Medulla oblongata (tissue), 1 donor: ENCODE data around the gene GFER.
"Not testable (repeated sequence)": the region's sequence is repeated elsewhere in the genome, so short reads cannot be mapped to it uniquely, and the experiment has no call there.

Source experiments
- DNase-seq: peaks from one replicate; pipeline ENCODE4 v3.0.0-alpha.2; 2015; ENCODE audit errors: extremely low spot score

Gene GFER

DNA sequence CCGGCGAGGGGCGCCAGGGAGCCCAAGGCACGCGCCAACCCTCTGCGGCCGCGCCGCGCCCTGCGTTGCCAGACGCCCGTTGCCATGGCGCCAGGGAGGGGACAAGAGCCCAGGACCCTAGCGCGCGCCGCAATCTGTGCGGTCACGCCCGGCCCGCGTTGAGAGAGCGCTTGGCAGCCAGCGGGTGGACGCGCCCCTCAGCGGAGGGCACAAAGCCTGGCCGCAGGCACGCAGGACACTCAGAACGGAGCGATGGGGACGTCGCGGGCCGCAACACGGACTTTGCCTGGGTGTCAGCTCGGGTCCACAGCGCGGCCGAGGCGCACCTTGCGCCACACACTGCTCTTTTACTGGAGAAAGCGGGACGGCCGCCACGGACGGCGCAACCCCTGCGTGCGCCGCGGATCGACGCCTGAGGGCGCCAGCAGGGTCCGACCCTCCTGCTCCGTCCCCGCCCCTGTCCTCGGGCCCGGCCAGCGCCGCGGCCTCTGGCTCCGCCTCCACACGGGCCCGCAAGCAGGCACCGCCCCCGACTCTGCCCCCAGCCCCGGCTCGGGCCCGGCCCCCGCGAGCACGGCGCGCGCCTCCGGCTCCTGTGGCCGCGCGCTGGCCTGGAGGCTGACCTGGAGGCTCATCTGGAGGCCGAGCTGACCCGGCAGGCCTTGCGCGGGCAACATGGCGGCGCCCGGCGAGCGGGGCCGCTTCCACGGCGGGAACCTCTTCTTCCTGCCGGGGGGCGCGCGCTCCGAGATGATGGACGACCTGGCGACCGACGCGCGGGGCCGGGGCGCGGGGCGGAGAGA is at the start of gene GFER:
Gene GFER (plus strand): TSS at position 650 of the 803 bp plus-strand sequence. CDS start 26 bp downstream, at position 676.
- DNase-seq: peak; percentile 92

DNA sequence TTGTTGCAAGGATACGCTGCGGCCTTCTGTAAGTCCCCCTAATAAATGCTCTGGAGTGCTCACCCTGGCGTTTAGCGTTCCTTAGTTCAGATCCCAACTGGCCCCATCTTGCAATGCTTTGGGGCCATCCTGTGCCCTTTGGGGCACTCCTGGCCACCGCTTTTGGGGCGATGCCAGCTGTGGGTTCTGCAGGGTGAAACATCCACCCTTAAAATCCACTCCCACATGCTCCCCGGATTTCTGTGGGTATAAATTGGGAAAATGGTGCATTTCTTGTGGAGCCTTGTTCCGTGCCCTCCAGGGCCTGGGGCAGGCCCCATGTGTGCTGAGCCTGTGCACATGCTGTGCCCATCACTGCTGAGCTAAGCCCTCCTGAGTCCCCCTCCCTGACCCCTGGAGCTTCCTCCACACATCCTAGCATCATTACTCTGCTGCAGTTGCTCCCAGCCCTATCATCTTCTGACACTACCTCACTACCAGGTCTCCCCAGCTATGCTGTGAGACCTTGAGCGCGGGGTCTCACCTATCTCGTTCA is 47.0 kb upstream of the GFER start:
- DNase-seq: no peak

DNA sequence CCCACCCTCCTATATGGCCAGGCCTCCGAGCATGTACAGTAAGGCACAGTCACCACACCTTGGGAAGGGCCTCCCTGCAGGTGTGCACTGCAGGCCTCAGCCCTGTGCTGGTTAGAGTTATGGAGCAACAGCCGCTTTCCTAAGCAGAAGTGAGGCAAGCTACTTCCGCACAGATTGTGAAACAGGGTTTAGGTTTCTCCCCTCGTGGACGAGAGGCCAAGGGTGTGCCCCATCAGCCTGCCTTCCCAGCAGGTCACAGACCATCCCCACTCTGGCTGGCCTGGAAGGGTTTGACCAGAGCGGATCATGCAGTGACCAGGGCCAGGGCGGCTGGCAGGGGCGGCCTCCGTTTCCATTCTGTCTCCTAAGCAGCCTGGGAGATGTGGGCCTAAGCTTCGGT is 45.7 kb upstream of the GFER start:
- DNase-seq: peak; percentile 19

DNA sequence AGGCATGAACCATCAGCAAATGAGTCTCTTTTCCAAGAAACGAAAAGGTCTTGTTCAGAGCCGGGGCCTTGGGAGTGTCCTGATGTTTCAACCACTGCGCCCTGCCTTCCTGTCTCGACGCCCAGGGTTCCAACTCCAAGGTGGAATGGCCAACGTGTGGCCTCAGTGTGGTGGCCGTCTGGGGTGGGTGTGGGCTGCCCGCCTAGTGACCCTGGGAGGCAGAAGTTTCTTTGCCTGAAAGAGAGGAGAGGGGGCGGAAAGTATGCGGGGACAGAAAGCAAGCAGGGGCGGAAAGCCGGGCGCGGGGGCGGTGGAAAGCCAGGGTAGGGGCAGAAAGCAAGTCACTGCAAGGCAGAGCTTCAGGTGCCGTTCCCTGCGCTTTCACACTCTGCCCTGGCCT is 45.1 kb upstream of the GFER start:
- DNase-seq: no peak

DNA sequence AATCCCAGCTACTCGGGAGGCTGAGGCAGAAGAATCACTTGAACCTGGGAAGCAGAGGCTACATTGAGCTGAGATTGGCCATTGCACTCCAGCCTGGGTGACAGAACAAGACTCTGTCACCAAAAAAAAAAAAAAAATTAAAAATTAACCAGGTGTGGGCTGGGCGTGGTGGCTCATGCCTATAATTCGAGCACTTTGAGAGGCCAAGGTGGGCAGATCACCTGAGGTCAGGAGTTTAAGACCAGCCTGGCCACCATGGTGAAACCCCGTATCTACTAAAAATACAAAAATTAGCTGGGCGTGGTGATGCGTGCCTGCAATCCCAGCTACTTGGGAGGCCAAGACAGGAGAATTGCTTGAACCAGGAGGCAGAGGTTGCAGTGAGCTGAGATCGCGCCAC is 44.2 kb upstream of the GFER start:
- not testable (repeated sequence) for DNase-seq

DNA sequence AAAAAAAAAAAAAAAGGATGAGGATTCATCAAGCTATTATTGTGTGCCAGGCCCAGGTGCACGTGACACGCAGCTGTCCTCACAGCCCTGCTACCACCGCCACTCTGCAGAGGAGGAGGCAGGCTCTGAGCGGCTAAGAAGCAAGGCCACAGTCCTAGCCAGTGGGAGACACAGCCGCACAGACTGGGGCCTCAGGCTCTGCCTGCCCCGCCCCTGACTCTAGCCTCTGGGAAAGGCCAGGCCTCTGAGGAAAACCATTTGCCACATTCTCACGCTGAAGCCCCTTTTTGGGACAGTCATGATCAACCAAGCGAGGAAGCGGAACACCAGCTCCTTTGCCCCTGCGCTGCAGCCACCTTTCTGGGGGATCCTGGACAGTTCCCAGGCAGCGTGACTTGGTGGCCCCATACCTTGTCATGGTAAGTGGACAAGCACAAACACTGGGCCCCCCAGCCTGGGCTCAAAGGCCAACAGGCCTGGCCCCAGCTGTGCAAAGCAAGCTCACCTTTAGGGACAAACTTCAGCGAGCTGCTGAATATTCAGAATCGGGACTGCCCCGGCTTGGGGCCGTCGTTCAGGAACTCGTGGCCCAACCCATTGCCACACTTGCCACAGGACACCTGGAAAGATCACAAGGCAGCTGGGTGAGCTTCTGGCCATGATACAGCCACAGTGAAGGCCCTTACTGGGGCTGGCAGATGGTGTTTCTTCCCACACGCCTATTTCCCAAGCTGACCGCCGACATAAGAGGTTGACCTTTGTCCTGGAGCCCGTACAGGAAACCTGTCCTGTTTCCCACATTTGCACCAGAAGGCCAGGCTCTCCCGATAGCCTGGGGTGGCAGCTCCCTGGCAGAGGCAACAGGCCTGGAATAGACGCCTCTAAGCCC is 43.5 kb upstream of the GFER start:
- no peak for DNase-seq

DNA sequence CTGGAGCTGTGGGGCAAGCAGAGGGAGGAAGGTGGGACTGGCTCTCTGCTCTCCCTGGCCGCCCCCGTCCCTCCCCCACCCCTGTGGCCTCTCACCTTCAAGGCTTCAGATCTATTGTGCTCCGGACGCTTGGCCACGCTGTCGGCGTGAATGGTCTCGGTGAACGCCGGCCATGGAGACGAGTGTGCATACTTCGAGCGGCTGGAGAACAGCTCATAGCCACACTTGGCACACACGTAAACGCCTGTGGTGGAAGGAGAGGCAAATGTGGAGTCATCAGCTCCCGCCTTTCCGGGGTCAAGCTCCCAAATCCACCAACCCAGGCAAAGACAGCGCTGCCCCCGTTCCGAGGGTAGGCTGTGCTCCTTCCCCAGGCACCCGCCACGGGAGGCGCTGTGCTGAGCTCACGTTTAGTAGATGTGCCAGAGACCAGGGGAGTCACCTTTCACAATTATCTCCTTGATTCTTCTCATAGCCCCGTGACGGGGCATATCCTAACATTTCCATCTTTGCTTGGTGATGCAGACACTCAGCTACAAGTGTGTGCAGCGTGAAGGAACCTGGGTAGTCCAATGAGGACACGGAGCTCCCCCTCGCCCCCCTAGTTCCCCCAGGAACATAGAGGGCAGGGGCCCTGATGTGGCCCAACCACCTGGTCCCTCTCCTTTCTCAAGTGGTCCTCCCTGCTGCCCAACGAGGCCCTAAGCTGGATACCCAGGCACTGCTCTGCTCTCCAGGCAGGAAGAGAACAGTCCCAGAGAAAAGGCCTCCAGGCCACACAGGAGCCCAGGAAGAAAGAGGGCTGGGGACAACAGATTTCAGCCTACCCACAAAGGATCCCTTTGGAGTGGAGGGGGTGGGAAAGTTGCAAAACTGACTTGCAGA is 42.6 kb upstream of the GFER start:
- DNase-seq: no peak

DNA sequence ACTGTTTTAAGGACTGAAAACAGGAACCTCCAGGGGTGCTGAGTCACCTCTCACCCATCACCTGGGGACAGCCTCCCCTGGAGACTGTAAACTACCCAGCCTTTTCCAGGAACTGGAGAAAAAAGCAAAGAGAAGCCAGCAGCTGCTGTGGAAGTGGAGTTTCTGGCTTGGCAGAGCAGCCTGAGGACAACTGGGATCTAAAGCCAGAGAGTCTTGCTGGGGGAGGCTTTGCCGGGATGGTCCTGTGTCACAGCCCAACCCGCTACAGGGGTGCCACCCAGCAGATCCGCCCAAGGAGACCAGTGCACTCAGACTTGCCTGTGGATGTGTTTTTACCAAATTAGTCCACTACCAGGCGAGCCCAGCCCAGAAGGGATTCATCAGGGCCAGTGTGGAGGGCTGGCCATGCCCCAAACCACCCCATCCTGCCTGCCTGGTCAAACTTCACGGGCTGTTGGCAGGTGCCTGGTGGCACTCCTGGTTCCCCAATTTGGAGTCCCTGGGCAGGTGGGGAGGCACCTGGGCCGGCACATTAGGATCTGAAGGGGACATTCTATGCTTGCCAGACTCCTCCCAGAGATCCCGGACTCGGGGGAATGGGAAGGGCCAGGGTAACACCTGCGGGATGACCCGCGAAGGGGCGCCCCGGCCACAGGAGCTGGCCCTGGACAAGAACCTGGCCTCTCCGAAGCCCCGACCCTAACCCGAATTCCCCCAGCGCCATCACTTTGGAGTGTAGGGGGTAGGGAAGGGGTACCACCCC is 41.8 kb upstream of the GFER start:
- DNase-seq: no peak

DNA sequence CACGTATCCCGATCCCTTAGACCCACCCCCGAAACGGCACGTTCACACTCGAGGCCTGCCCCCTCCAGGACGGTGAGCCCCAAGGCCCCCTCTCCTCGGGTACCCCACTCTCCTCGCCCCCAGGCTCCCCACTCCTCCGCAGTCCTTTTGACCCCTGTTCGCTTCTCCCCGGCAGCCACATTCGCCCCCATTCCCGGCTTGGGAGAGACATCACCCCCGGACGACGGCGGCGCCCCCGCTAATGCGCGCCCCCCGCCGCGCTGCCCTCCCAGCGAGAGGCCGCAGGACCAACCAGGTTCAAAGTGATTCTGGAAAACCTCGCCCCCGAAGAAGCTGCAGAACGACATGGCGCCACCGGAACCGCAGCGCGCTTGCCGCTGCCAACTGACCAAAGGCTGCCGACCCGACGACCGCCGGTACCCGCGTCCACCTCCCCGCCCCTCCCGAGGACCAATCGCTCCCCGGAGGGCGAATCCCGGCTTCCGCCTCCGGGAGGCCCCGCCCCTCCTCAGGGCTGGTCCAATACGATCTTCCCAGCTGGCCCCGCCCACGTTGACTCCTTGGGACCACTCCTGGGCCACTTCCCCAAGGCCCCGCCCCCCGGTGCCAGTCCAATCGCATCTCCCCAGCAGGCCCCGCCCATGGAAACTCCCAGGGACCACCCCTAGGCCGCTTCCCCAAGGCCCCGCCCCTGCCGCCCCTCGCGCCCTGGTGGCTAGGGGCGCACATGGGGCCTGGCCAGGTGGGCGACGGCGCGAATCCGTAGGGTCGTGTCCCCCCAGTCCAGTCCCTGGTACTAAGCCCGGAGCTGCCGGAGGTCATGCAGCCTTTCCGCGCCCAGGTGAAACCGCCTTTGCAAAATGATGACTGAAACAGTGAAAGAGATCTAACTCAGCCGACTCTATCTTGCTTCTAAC is 40.9 kb upstream of the GFER start, which contains the start of gene MSRB1:
Gene MSRB1 (minus strand): TSS at position 390 of the 917 bp plus-strand sequence. CDS start 43 bp downstream, at position 347.
- DNase-seq: peak; percentile 100

DNA sequence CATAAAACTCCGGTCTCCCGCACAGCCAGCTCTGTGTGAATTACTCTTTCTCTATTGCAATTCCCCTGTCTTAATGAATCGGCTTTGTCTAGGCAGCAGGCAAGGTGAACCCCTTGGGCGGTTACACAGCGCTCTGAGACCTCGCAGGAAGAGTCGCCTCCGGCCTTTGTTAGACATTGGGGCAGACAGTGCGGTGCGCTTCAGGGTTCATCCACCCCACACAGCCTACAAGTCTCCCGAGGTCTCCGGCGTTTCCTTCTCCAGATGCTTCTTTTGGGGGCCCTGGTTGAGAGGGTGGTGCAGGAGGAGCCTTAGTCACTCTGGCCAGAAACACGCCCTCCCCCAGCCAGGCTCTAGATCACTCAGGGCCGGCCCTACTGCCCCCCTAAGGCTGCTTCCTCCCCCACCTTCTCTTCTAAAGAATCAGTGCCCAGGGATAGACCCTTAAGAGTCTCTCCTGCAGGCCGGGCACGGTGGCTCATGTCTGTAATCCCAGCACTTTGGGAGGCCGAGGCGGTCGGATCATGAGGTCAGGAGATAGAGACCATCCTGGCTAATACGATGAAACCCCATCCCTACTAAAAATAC is 39.3 kb upstream of the GFER start:
- DNase-seq: no peak

DNA sequence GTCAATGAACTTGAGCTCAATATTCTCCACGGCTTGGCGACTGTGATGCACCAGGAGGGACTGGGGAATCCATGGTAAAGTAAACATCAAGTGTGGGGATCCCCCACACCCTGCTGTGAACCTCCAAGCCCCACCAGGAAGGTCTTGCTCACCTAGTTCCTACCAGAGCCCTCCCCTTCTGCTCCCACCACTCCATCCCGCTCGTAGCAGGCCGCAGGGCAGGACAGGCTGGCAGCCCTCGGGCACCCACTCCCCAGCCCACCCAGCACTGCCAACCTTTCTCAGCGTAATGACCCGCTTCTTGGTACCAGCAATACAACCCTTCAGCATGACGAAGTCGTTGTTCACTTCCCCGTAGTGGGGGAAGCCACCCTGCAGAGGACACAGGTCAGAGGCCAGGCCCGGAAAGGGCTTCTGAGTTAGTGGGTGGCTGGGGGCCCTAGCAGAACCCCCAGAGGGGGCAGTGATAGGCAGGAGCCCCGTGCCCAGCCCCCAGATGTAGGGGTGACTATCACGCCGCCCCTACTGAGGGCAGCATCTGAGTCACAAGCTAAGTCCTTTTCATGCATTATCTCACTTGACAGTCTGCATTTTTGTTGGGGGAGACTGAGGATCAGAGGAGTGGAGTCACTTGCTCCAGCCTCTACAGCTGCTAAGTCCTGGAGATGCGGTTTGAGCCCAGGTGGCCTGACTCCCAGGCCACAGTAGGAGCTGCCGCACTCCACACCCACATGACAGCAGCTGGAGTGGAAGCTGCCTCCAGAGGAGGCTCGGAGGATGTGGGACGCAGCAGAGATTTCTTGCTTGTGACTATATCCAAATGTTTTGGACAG is 38.2 kb upstream of the GFER start:
- DNase-seq: no peak

DNA sequence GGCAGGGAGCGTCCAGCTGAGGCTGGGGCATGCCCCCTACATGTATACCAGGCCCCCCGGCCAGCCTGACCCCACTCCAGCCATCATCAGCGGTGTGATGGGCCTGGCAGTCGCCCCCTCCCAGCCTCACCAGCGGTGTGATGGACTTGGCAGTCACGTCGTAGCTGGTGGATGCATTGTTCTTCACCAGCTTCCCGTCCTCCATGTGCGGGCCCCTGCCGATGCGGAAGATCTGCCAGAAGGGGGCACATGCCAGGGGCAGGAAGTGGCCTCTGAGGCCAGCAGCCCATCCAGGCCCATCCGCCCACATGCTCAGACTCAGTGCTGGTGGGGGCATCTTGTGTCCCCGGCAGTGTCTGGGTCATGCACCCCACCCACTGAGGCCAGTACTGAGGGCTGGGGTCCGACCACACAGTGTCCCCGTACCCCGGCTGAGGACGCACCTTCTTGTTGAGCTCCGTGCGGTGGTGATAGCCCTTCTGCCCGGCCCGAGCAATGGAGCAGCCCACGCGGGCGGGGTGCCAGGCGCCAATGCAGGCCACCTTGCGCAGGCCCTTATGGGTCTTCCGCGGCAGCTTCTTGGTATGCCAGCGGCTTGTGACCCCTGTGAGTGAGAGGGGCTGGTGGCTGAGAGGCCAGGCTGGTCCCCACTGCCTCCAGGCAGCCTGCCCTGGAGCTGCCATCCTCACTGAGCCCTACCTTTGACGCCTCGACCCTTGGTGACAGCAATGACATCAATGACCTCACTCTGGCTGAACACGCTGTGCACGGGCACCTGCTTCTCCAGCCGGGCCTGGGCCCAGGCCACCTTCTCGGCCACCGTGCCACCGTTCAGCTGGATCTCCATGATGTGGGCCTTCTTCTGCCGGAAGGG is 37.3 kb upstream of the GFER start:
- no peak for DNase-seq

DNA sequence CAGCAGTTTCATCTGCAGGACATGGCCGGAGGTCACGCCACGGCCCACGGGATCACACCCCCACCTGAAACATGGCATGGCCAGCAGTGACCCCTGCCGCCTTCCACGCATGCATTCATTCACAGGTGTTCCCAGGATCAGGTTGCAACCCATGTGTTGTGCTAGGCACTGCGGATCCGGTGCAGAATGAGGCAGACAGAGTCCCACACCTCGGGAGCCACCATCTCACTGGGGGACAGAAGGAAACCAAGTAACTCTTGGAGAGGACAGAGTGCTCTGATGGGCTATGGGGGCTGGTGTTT is 36.7 kb upstream of the GFER start:
- DNase-seq: no peak

DNA sequence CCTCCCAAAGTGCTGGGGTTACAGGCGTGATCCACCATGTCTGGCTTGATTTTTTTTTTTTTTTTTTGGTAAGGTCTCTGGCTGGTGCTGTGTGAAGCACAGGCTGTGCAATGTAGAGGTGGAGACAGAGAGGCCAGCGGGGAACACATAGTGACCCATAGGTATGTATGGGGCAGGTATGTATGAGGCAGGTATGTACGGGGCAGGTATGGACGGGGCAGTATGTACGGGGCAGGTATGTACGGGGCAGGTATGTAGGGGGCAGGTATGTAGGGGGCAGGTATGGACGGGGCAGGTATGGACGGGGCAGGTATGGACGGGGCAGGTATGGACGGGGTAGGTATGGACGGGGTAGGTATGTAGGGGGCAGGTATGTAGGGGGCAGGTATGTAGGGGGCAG is 34.5 kb upstream of the GFER start:
- no peak for DNase-seq

DNA sequence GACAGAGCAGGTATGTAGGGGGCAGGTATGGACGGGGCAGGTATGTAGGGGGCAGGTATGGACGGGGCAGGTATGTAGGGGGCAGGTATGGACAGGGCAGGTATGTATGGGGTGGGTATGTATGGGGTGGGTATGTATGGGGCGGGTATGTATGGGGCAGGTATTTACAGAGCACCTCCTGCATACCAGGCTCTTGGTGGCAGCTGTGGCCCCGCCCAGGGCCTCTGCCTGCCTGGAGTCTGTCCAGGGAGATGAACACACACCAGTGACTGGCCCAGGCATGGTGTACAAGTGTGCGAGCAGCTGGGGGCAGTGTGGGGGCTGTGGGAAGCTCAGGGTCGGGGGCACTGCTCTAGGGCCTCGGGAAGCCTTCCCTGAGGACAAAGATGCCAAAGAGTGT is 33.9 kb upstream of the GFER start:
- no peak for DNase-seq

DNA sequence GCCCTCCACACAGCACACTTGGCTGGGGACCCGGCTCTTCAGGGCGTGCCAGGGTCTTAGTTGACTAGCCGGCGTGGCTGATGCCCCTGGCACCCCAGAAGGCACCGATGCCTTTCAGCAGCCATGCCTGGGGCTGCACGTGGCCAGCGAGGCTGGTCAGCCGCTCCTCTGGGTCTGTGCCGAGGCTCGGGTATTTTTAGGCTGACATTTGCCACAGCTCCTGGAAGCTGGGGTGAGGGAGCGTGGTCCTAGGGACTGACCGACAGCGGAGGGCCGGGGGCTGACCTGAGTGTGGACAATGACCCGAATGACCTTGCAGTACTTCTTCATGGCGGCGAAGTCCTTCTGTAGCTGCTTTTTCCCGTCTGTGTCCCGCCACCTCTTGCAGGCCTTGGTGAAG is 33.4 kb upstream of the GFER start:
- DNase-seq: no peak

DNA sequence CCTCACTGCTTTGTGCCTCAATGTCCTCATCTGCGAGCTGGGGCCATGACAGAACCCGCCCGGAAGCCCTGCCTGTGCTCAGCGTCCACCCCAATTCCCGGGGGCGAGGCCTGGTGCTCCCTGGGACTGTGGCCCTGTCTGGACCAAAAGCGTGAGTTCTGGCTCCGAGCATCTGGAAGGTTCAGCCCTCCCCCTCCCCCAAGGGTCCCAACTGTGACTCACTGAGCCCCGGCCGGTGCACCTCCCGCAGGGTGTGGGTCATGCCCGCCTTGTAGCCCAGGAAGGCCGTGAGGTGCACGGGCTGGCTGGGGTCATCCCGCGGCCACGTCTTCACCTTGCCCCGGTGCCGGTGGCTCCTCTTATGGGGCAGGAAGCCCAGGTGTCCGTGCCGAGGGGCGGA is 30.3 kb upstream of the GFER start:
- no peak for DNase-seq
